Psoas muscle (tissue), 8 donors: ENCODE data around the gene SSH2. TPM values are rescaled to one million over a fixed set of nuclear protein-coding genes. Genes with fewer than 3 reads are reported as not detected.
"Not testable (repeated sequence)": the region's sequence is repeated elsewhere in the genome, so short reads cannot be mapped to it uniquely, and the experiment has no call there.

Source experiments
- ATAC-seq, 4 donors: fragments of 200-7000 bp; cut with Tn5 transposase; one replicate each; pipeline ENCODE4 v1.9.1; 2020; ENCODE audit warnings: moderate library complexity in 3 of 4, mild to moderate bottlenecking in 2 of 4
- DNase-seq, 2 donors: peaks; one replicate each; pipeline ENCODE4 v3.0.0-alpha.2; 2020
- H3K27ac ChIP-seq: fragments of 200-600 bp; one replicate; pipeline ENCODE4 v1.8.0; 2022
- H3K27me3 ChIP-seq, 3 donors: fragments of 200-600 bp in 1 of 3; one replicate each; pipeline versions ENCODE4 v1.6.1 to v1.8.0; 2013 to 2022; ENCODE audit warnings: low read length in 2 of 3, mild to moderate bottlenecking in 2 of 3, moderate library complexity in 1 of 3; ENCODE audit not compliant: insufficient read depth in 3 of 3
- H3K36me3 ChIP-seq, 2 donors: fragments of 200-600 bp in 1 of 2; one replicate each; pipeline versions ENCODE4 v1.6.1 to v1.8.0; 2013 to 2022; ENCODE audit warnings: low read depth in 1 of 2, mild to moderate bottlenecking in 1 of 2, moderate library complexity in 1 of 2; ENCODE audit not compliant: insufficient read depth in 1 of 2
- H3K4me1 ChIP-seq: fragments of 200-600 bp; one replicate; pipeline ENCODE4 v1.8.0; 2022
- H3K4me3 ChIP-seq: fragments of 200-600 bp; one replicate; pipeline ENCODE4 v1.8.0; 2022; ENCODE audit warnings: mild to moderate bottlenecking
- H3K9me3 ChIP-seq: fragments of 200-600 bp; one replicate; pipeline ENCODE4 v1.8.0; 2022
- WGBS, 3 donors: extraction: QIAGEN DNeasy Blood & Tissue Kit; methylation state at CpG; one replicate each; pipeline versions ENCODE4 v1.1.6 to v1.1.7; 2013; 5-methylcytosine and 5-hydroxymethylcytosine counted together
- intact Hi-C, 2 donors: fragments of 100-400 bp; cut with DNase I; formaldehyde crosslinking; loops; one replicate each; pipeline versions ENCODE4 v1.11.0 to v1.14.2; 2022
- polyA plus RNA-seq, 3 donors: library from polyadenylated mRNA; stranded (reverse); fragments of 200-250 nt; gene quantifications; one replicate each; pipeline ENCODE4 v1.2.3, GENCODE V29; 2013
- total RNA-seq, 4 donors: library from RNA; stranded (reverse); fragmentation: NEBNext Ultra II Directional in 2 of 4; extraction: Animal tissue kit (Norgen Biotek cat#: 25700) in 2 of 4; gene quantifications; one replicate each; pipeline versions ENCODE4 v1.2.1 to v1.2.4, GENCODE V29; 2021 to 2023
- TF ChIP-seq, protein P1 (sequence below): fragments of 200-600 bp; IDR thresholded peaks from one replicate; pipeline ENCODE4 v1.8.0; 2022; ENCODE audit warnings: antibody characterized with exemption
- donor health status: healthy with polysubstance abuse.
- donor health status: DM: no; HTN: no; CAD: no; lungs with moderate emphysema.
- donor health status: Bipolar disorder and iron deficiency.
- donor health status: healthy.
- donor health status: DM: yes; HTN: yes; CAD: no.
- donor health status: DM: no; HTN: no; CAD: no.
- donor health status: DM: no; HTN: no; CAD: no.
- donor health status: DM: yes; HTN: yes; CAD: no.

SSH2 gene
- total and polyA plus RNA-seq, 7 donors, result 28.0 to 168 (median 107) TPM

DNA sequence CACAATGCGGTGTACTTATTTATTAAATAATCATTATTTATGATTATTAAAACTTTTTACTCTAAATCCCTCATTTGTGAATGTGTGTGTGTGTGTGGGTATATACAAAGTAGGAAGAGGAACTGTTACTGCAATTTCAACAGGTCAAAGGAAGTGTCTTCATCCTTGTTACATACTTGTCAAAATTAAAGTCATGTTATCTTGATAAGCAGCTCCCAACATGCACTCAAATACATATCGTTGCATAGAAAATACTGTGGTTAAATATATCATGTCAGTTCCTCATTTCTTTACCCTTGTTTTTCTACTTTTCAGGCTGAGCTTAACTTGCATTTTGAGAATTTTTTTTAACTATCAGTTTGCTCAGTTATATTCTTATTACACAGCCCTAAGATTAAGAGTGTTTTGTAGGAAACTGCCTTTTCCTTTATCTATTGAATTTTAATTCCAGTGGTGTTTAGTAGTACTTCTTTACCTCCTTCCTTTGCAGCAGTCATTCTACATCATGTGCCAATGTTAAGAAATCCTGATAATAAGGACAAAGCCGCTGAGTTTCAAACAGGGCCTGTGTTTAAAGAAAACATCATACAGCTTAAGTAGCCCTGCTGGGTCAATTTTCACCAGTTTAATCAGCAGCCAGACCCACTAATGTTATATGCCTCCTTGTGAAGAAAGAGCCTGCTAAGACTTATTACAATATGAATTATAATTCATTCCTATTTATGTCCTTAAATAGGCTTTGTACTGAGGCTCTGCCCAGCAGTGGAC lies 18.6 kb upstream of the SSH2 start:
- Histone ChIP-seq H3K4me1 (no peaks in the 10 kb centered on the region), H3K27me3 (no peaks in the 10 kb centered on the region), H3K9me3 (no peaks in the 10 kb centered on the region), H3K27ac (no peak overlapping the region), H3K4me3 (no peak overlapping the region), H3K36me3 (no peaks in the 10 kb centered on the region)
- intact Hi-C loops, result no loop called here
- TF ChIP-seq, protein P1, sequence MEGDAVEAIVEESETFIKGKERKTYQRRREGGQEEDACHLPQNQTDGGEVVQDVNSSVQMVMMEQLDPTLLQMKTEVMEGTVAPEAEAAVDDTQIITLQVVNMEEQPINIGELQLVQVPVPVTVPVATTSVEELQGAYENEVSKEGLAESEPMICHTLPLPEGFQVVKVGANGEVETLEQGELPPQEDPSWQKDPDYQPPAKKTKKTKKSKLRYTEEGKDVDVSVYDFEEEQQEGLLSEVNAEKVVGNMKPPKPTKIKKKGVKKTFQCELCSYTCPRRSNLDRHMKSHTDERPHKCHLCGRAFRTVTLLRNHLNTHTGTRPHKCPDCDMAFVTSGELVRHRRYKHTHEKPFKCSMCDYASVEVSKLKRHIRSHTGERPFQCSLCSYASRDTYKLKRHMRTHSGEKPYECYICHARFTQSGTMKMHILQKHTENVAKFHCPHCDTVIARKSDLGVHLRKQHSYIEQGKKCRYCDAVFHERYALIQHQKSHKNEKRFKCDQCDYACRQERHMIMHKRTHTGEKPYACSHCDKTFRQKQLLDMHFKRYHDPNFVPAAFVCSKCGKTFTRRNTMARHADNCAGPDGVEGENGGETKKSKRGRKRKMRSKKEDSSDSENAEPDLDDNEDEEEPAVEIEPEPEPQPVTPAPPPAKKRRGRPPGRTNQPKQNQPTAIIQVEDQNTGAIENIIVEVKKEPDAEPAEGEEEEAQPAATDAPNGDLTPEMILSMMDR, result no peak
- no peak for DNase-seq
- ATAC-seq, result no peak
- 79 to 84% (median 82%) methylated on average over 3 of the region's 3 CpGs for WGBS, 3 donors

DNA sequence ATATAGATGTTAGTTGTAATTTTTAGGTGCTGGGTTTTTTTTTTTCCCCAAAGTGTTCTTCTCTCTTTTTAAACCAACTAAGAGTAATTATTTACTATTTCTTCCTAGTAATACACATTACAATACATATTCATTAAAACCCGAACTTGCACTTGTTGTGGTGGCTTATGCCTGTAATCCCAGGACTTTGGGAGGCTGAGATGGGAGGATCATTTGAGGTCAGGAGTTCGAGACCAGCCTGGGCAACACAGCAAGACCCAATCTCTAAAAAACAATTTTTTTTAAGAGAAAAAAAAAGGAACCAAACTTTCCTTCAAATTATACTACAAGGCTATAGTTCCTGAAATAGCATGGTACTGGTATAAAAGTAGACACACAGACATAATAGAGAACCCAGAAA lies 15.3 kb upstream of the SSH2 start:
- intact Hi-C loops, result no loop called here
- Histone ChIP-seq H3K27ac (no peak overlapping the region), H3K36me3 (no peaks in the 10 kb centered on the region), H3K9me3 (no peaks in the 10 kb centered on the region), H3K4me1 (no peaks in the 10 kb centered on the region), H3K27me3 (no peaks in the 10 kb centered on the region), H3K4me3 (no peak overlapping the region)
- 92 to 94% (median 93%) methylated on average over 2 of the region's 2 CpGs for WGBS, 3 donors
- ATAC-seq, result no peak
- no peak for DNase-seq
- TF ChIP-seq, protein P1, result no peak

DNA sequence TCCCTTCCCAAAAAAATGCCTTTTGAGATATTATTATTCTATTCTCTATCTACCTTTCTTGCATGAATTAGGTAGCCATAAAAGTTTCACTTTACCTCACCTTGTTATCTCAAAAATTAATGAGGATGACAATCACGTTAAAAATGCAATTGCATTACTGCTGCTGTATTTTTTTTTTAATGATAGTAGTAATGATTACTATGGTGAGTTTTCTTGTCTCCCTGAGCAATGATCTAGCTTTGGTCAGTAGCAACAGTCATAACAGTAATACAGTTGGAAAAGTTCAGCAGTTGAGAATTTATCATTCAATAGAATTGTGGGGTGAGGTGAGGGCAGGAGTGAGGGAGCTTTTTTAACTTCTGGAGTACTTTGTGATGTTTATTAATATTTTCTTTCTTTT lies 11.3 kb upstream of the SSH2 start, which contains the start of gene EFCAB5:
Gene EFCAB5 (plus strand): TSS at position 301 of the 400 bp plus-strand sequence. CDS start 163 bp downstream, outside the sequence.
- ATAC-seq, result no peak
- Histone ChIP-seq H3K36me3 (no peaks in the 10 kb centered on the region), H3K4me3 (no peak within 1 kb of the TSS), H3K27ac (no peak within 1 kb of the TSS), H3K4me1 (no peaks in the 10 kb centered on the region), H3K27me3 (no peaks in the 10 kb centered on the region), H3K9me3 (no peaks in the 10 kb centered on the region)
- WGBS, 3 donors, result 67 to 88% (median 85%) methylated on average over 1 of the region's 1 CpG
- intact Hi-C loops, result no loop called here
- TF ChIP-seq, protein P1, result no peak
- DNase-seq, result no peak

DNA sequence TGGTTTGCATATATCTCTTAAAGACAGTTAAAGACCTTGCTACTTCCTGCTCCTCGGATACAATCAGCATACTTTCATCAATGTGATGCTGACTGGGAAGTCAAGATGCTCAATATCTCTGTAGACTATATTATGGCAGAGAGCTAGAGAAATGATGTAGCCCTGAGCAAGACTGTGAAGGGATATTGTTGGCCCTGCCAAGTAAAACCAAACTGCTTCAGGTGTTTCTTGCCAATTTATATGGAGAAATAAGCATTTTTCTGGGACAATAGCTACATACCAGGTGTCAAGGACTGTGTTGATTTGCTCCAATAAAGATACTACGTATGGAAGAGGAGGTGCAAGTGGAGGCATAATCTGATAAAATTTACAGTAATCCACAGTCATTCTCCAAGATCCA lies 6.7 kb upstream of the SSH2 start:
- TF ChIP-seq, protein P1, result no peak

DNA sequence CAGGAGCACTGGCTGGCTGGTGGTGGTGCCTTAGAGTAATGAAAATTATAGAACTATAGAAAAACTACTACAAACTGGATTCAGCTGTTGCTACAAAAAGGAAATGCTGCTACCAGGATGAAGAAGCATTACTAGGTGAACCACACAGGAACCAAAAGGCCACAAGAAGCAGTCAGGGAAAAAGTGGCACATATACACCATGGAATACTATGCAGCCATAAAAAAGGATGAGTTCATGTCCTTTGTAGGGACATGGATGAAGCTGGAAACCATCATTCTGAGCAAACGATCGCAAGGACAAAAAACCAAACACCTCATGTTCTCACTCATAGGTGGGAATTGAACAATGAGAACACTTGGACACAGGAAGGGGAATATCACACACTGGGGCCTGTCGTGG lies 5.9 kb upstream of the SSH2 start:
- H3K36me3 ChIP-seq, H3K9me3 ChIP-seq, ATAC-seq, DNase-seq, H3K4me1 ChIP-seq, H3K27me3 ChIP-seq, H3K4me3 ChIP-seq, H3K27ac ChIP-seq: not testable (repeated sequence)
- WGBS, 3 donors, result 88 to 100% (median 91%) methylated on average over 3 of the region's 3 CpGs
- intact Hi-C loops, result loop anchor here in 1 of 2 donors (10.0 kb wide), 1 partner anchor 351 kb away; the partner anchor contains the start of gene GIT1

More for the DNA sequence above, 6.7 kb upstream of the SSH2 start:
- WGBS, 3 donors, result 75 to 91% (median 75%) methylated on average over 2 of the region's 2 CpGs
- no peak overlapping the region for H3K4me3 ChIP-seq
- ATAC-seq (no peak), DNase-seq (no peak)
- no peaks in the 10 kb centered on the region for H3K27me3 ChIP-seq
- H3K4me1 ChIP-seq, result peaks cover 1% of the 10 kb centered on the region
- no peak overlapping the region for H3K27ac ChIP-seq
- H3K36me3 ChIP-seq, result no peaks in the 10 kb centered on the region
- intact Hi-C loops, result loop anchor here in 1 of 2 donors (10.0 kb wide), 1 partner anchor 352 kb away; the partner anchor contains the start of gene GIT1
- H3K9me3 ChIP-seq, result no peaks in the 10 kb centered on the region
